ENCODE results near the gene NFIB.

DNA sequence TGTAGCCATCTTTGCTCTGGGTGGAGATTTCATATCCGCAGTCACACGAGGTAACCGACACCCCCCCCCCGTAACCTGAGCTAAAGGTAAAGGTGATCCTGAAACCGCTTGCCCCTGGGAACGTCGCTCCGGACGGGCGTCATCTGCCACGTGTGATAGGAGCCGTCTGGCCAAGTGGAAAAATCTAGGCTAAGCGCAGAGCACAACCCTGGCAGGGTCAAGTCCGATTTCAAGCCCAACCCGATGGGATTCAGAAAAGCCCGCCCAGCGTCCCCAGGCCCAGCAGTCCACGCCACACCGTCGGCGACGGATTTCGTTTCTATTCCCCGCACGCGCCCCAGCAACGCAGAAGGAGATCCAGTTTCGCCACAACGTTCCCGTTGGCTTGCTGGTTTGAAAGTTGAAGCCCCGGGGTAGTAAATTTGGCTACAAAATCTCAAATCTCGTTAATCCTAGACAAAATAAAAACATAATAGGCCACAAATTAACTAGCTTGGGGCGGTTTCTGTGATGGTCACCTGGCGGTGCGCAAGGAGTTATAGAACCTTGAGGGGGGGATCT lies 32.4 kb upstream of the NFIB start:
- TF ChIP-seq, protein P1, sequence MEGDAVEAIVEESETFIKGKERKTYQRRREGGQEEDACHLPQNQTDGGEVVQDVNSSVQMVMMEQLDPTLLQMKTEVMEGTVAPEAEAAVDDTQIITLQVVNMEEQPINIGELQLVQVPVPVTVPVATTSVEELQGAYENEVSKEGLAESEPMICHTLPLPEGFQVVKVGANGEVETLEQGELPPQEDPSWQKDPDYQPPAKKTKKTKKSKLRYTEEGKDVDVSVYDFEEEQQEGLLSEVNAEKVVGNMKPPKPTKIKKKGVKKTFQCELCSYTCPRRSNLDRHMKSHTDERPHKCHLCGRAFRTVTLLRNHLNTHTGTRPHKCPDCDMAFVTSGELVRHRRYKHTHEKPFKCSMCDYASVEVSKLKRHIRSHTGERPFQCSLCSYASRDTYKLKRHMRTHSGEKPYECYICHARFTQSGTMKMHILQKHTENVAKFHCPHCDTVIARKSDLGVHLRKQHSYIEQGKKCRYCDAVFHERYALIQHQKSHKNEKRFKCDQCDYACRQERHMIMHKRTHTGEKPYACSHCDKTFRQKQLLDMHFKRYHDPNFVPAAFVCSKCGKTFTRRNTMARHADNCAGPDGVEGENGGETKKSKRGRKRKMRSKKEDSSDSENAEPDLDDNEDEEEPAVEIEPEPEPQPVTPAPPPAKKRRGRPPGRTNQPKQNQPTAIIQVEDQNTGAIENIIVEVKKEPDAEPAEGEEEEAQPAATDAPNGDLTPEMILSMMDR (IDR thresholded peaks at IDR 0.05; ENCODE audit: poor library complexity), result no peak
- no peak for TF ChIP-seq EZH2 (IDR thresholded peaks at IDR 0.05; ENCODE audit: borderline replicate concordance)

Data from hepatocyte (in vitro differentiated cells).